B cell (primary cell): Measurements from ENCODE around the gene PDZD2. TPM values are rescaled to one million over a fixed set of nuclear protein-coding genes. Genes with fewer than 3 reads are reported as not detected.

ENCODE experiments used
- ATAC-seq: fragments of 200-7000 bp; cut with Tn5 transposase; one replicate; pipeline ENCODE4 v1.10.0; 2021; ENCODE audit warnings: low read depth, mild to moderate bottlenecking, moderate number of reproducible peaks, moderate library complexity
- CTCF ChIA-PET: fragments of 350-600 bp; sonication (Branson Sonifier 250); formaldehyde crosslinking; loops from one replicate; lab custom pipeline; 2021; ENCODE audit warnings: antibody characterized with exemption, inconsistent platforms; lab: Charles Lee
- POLR2A ChIA-PET: fragments of 350-600 bp; sonication (Branson Sonifier 250); formaldehyde crosslinking; loops from one replicate; lab custom pipeline; 2021; ENCODE audit warnings: antibody characterized with exemption; lab: Charles Lee
- DNase-seq: peaks from one replicate; pipeline ENCODE4 v3.0.0; 2013
- H2AFZ ChIP-seq: 2 replicates; pipeline ENCODE4 v1.6.1; 2012; ENCODE audit warnings: mild to moderate bottlenecking, low read depth, low read length; ENCODE audit not compliant: insufficient read depth, poor library complexity, severe bottlenecking
- H3K27ac ChIP-seq, 2 donors: 1 replicate in 1 of 2; 2 replicates in 1 of 2; pipeline ENCODE4 v1.5.1; 2012 to 2013; ENCODE audit warnings: low read length in 2 of 2, mild to moderate bottlenecking in 2 of 2, moderate library complexity in 1 of 2
- H3K27me3 ChIP-seq, 4 experiments: fragments of 200-600 bp in 1 of 4; sonication (generic) in 1 of 4; replicated peaks in 1 of 4; 1 replicate in 2 of 4; 2 replicates in 2 of 4; pipeline versions ENCODE4 v1.6.1 to v1.7.0; 2013 to 2016; ENCODE audit warnings: low read length in 3 of 4, mild to moderate bottlenecking in 2 of 4, mixed read lengths in 1 of 4, moderate library complexity in 1 of 4; ENCODE audit not compliant: insufficient read depth in 4 of 4, control insufficient read depth in 3 of 4; ENCODE audit errors: control extremely low read depth in 1 of 4
- H3K36me3 ChIP-seq, 2 experiments: replicated peaks in 1 of 2; 1 replicate in 1 of 2; 2 replicates in 1 of 2; pipeline versions ENCODE4 v1.6.1 to v1.7.1; 2013; ENCODE audit warnings: low read length in 1 of 2; ENCODE audit not compliant: insufficient read depth in 2 of 2, control insufficient read depth in 1 of 2; ENCODE audit errors: control extremely low read depth in 1 of 2, extremely low read depth in 1 of 2
- H3K4me1 ChIP-seq, 2 donors: fragments of 200-600 bp in 1 of 2; sonication (generic) in 1 of 2; 1 replicate in 1 of 2; 2 replicates in 1 of 2; pipeline versions ENCODE4 v1.5.1 to v1.6.1; 2013 to 2017; ENCODE audit warnings: low read length in 2 of 2; ENCODE audit not compliant: control insufficient read depth in 2 of 2, insufficient read depth in 2 of 2
- H3K4me2 ChIP-seq: replicated peaks from 2 replicates; pipeline ENCODE3; 2012; ENCODE audit warnings: mild to moderate bottlenecking, low read depth, low read length; ENCODE audit not compliant: poor library complexity, severe bottlenecking
- H3K4me3 ChIP-seq, 5 experiments: fragments of 200-600 bp in 1 of 5; sonication (generic) in 1 of 5; 1 replicate in 3 of 5; 2 replicates in 2 of 5; pipeline versions ENCODE4 v1.5.1 to v1.7.0; 2011 to 2016; ENCODE audit warnings: low read length in 4 of 5, mild to moderate bottlenecking in 4 of 5, low read depth in 2 of 5, control low read depth in 1 of 5, moderate library complexity in 1 of 5; ENCODE audit not compliant: insufficient read depth in 1 of 5; ENCODE audit errors: control extremely low read depth in 1 of 5, extremely low read depth in 1 of 5
- H3K79me2 ChIP-seq: fragments of 200-600 bp; sonication (generic); one replicate; pipeline ENCODE4 v1.6.0; 2016; ENCODE audit warnings: low read length; ENCODE audit not compliant: control insufficient read depth, insufficient read depth
- H3K9ac ChIP-seq: fragments of 200-600 bp; sonication (generic); 2 replicates; pipeline ENCODE4 v1.6.1; 2017; ENCODE audit warnings: mild to moderate bottlenecking, low read length, moderate library complexity
- H3K9me3 ChIP-seq, 3 donors: one replicate each; pipeline versions ENCODE4 v1.6.1 to v1.7.1; 2013; ENCODE audit warnings: low read length in 2 of 3; ENCODE audit not compliant: control insufficient read depth in 2 of 3, insufficient read depth in 1 of 3; ENCODE audit errors: control extremely low read depth in 1 of 3
- H4K20me1 ChIP-seq: 2 replicates; pipeline ENCODE4 v1.6.0; 2012; ENCODE audit warnings: mild to moderate bottlenecking, low read length; ENCODE audit not compliant: insufficient read depth, control insufficient read depth, poor library complexity, severe bottlenecking
- H3K27ac Mint-ChIP-seq: one replicate; pipeline ENCODE4 v1.8.0; 2021; ENCODE audit warnings: mixed read lengths
- H3K27me3 Mint-ChIP-seq: one replicate; pipeline ENCODE4 v1.8.0; 2021; ENCODE audit warnings: mixed read lengths
- H3K4me1 Mint-ChIP-seq: one replicate; pipeline ENCODE4 v1.8.0; 2021; ENCODE audit warnings: mixed read lengths
- H3K4me3 Mint-ChIP-seq: one replicate; pipeline ENCODE4 v1.8.0; 2021; ENCODE audit warnings: mixed read lengths
- H3K9me3 Mint-ChIP-seq: one replicate; pipeline ENCODE4 v1.8.0; 2022; ENCODE audit warnings: mixed read lengths; ENCODE audit not compliant: insufficient read depth
- EZH2 ChIP-seq: IDR thresholded peaks from 2 replicates; pipeline ENCODE4 v1.6.1; 2012; ENCODE audit warnings: borderline replicate concordance, low read depth, mild to moderate bottlenecking, moderate library complexity, low read length; ENCODE audit not compliant: insufficient read depth, poor library complexity, severe bottlenecking
- WGBS: methylation state at CpG from one replicate; pipeline ENCODE4 v1.1.5; 2013; ENCODE audit warnings: missing lambda C conversion rate; ENCODE audit not compliant: insufficient coverage; 5-methylcytosine and 5-hydroxymethylcytosine counted together
- intact Hi-C: fragments of 100-400 bp; cut with micrococcal nuclease; formaldehyde crosslinking; loops from one replicate; pipeline ENCODE4 v1.10.0; 2022
- polyA plus RNA-seq: library from polyadenylated mRNA; depleted of rRNA; stranded (reverse); fragments of >200 nt; gene quantifications from 2 replicates; pipeline ENCODE4 v1.2.3, GENCODE V29; 2012
- total RNA-seq, 2 donors: library from RNA; stranded (reverse); fragments of 120-200 nt in 1 of 2; gene quantifications; 1 replicate in 1 of 2; 2 replicates in 1 of 2; pipeline versions ENCODE4 v1.2.3 to v1.2.4, GENCODE V29; 2013 to 2022
- TF ChIP-seq, protein P1 (sequence below): fragments of 200-600 bp; IDR thresholded peaks from one replicate; pipeline ENCODE4 v1.8.0; 2022; ENCODE audit warnings: antibody characterized with exemption, mild to moderate bottlenecking

PDZD2 gene
- total and polyA plus RNA-seq, 2 donors (not counting 1 experiment from before 2014, with no cell fraction given): not detected

DNA sequence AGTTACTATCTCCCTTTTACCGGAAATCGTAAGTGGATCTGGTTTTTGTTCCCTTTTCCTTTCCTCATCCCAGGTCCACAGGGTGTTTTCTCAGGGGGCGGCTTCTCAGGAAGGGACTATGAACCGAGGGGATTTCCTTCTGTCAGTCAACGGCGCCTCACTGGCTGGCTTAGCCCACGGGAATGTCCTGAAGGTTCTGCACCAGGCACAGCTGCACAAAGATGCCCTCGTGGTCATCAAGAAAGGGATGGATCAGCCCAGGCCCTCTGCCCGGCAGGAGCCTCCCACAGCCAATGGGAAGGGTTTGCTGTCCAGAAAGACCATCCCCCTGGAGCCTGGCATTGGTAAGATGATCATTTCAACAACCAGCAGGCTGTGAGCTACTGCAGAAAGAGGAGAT, 459.4 kb downstream of the PDZD2 start:
- Histone ChIP-seq H3K9me3 (no peaks in the 10 kb centered on the region), H3K79me2 (no peaks in the 10 kb centered on the region), H2AFZ (no peak overlapping the region), H3K4me2 (no peak overlapping the region), H3K27ac (no peak overlapping the region), H3K9ac (no peak overlapping the region), H4K20me1 (no peaks in the 10 kb centered on the region), H3K27me3 (no peaks in the 10 kb centered on the region), H3K4me1 (peaks cover 0 to under 1% of the 10 kb centered on the region in 2 donors), H3K4me3 (no peak overlapping the region), H3K36me3 (peaks cover 0 to 15% of the 10 kb centered on the region in 2 experiments)
- H3K4me3 Mint-ChIP-seq: no peak overlapping the region
- H3K27me3 Mint-ChIP-seq: no peaks in the 10 kb centered on the region
- H3K9me3 Mint-ChIP-seq: no peaks in the 10 kb centered on the region
- no peak overlapping the region for H3K27ac Mint-ChIP-seq
- intact Hi-C loops: no loop called here
- ATAC-seq (no peak), DNase-seq (no peak)
- WGBS: 90% methylated on average over 7 of the region's 9 CpGs
- ChIA-PET POLR2A (no interaction called here), CTCF (no interaction called here)
- peaks cover under 1% of the 10 kb centered on the region for H3K4me1 Mint-ChIP-seq
- TF ChIP-seq, protein P1, sequence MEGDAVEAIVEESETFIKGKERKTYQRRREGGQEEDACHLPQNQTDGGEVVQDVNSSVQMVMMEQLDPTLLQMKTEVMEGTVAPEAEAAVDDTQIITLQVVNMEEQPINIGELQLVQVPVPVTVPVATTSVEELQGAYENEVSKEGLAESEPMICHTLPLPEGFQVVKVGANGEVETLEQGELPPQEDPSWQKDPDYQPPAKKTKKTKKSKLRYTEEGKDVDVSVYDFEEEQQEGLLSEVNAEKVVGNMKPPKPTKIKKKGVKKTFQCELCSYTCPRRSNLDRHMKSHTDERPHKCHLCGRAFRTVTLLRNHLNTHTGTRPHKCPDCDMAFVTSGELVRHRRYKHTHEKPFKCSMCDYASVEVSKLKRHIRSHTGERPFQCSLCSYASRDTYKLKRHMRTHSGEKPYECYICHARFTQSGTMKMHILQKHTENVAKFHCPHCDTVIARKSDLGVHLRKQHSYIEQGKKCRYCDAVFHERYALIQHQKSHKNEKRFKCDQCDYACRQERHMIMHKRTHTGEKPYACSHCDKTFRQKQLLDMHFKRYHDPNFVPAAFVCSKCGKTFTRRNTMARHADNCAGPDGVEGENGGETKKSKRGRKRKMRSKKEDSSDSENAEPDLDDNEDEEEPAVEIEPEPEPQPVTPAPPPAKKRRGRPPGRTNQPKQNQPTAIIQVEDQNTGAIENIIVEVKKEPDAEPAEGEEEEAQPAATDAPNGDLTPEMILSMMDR: no peak
- TF ChIP-seq EZH2: no peak

DNA sequence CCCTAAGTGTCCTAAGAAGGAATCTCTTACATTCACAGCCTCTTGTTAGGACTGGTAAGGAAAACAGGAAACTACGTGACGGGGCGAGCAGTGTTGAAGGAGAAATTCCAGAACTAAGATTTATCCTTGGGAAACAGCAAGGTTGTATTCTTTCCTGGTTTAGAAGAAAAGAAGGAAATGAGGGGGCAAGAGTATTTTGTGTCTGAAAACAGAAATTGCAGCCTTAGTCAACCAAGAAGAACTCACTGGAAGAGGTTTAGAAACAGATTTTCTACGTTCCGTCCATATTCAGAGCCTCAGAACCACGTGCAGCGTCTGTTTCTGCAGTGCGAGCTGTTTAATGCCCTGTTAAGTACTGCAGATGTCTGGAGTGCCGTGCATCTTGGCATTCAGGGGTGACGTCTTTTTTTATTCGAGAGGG, 460.0 kb downstream of the PDZD2 start:
- ATAC-seq: no peak
- no peak for DNase-seq
- Histone ChIP-seq H3K27me3 (no peaks in the 10 kb centered on the region), H2AFZ (no peak overlapping the region), H3K9me3 (no peaks in the 10 kb centered on the region), H3K27ac (no peak overlapping the region), H4K20me1 (no peaks in the 10 kb centered on the region), H3K4me2 (no peak overlapping the region), H3K4me1 (no peaks in the 10 kb centered on the region), H3K79me2 (no peaks in the 10 kb centered on the region), H3K9ac (no peak overlapping the region), H3K36me3 (peaks cover 0 to 21% of the 10 kb centered on the region in 2 experiments), H3K4me3 (no peak overlapping the region)
- intact Hi-C loops: no loop called here
- 100% methylated on average over 7 of the region's 11 CpGs for WGBS
- Mint-ChIP-seq H3K4me1 (no peaks in the 10 kb centered on the region), H3K4me3 (no peak overlapping the region), H3K27me3 (no peaks in the 10 kb centered on the region), H3K27ac (no peak overlapping the region), H3K9me3 (no peaks in the 10 kb centered on the region)
- no peak for TF ChIP-seq EZH2
- TF ChIP-seq, protein P1: no peak
- POLR2A ChIA-PET: no interaction called here
- CTCF ChIA-PET: no interaction called here
